Measurements from ENCODE around the gene MAGEF1.

Gene MAGEF1

DNA sequence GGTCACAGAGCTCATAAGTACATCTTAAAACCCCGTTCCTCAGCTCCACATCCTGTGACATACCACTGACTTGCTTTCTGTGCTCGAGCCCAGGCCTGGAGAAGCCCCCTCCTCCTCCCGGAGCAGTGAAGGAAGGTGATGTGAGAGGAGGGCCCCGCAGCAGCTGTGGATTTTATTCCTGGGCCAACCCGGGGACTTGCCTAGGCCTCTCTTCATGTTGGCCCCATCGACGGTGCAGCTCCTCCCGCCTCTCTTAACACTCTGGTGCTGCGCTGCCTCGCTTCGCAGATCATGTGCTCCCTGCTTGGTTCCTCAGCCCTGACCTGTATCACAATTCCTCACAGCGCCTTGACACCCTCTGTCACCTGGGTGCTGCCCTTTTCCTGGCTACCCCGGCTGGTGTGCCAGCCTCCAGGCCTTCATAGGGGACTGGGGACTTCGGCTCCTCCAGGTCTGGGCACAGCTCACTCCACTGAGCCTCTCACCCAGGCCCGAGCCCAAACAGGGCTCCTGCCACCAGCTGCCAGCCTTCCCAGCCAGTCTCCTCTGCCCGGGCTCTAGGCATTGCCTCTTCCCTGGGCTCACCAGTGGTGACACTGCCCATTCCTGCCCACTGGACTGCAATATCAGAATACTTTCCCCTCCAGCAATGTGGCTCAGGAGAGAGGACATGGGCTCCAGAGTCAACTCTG lies 21.5 kb downstream of the MAGEF1 start:
- Histone ChIP-seq H3K79me1 (replicated peaks; ENCODE audit: low read length, poor library complexity, severe bottlenecking) (no peaks in the 10 kb centered on the region), H3K18ac (ENCODE audit: low read depth in 1 of 2, low read length in 2 of 2) (no peak overlapping the region), H2BK120ac (ENCODE audit: low read depth, low read length) (no peak overlapping the region), H2BK5ac (ENCODE audit: low read depth, low read length, poor library complexity, severe bottlenecking) (no peak overlapping the region), H3K9ac (ENCODE audit: low read length) (no peak overlapping the region), H3K4ac (ENCODE audit: low read depth in 1 of 2, low read length in 2 of 2) (no peak overlapping the region), H3K4me1 (ENCODE audit: control insufficient read depth, insufficient read depth, low read depth, low read length) (peaks cover 22% of the 10 kb centered on the region), H2BK15ac (ENCODE audit: low read depth, poor library complexity, severe bottlenecking) (peak overlapping the region; percentile 0), H3K27ac (ENCODE audit: low read length, poor library complexity, severe bottlenecking) (no peak overlapping the region), H3K23ac (ENCODE audit: low read length in 2 of 2) (no peak overlapping the region), H2BK12ac (ENCODE audit: low read length in 2 of 2) (peak overlapping the region in 1 of 2 experiments; percentile 17), H2AK5ac (ENCODE audit: low read length, severe bottlenecking) (no peak overlapping the region), H3K4me3 (ENCODE audit: insufficient read depth in 1 of 2, low read depth in 1 of 2, low read length in 2 of 2) (no peak overlapping the region), H3K27me3 (ENCODE audit: control insufficient read depth in 1 of 2, insufficient read depth in 1 of 2, low read length in 2 of 2) (peaks cover 5 to 12% of the 10 kb centered on the region in 2 experiments), H3K9me3 (ENCODE audit: control insufficient read depth, low read length) (no peaks in the 10 kb centered on the region), H3K14ac (ENCODE audit: low read length in 2 of 2) (no peak overlapping the region), H3K36me3 (ENCODE audit: control insufficient read depth in 1 of 2, insufficient read depth in 2 of 2, low read depth in 1 of 2, low read length in 2 of 2) (no peaks in the 10 kb centered on the region), H2AFZ (ENCODE audit: low read depth, low read length) (no peak overlapping the region), H4K8ac (ENCODE audit: low read length) (no peak overlapping the region), H3K4me2 (ENCODE audit: low read length, poor library complexity, severe bottlenecking) (no peak overlapping the region), H4K91ac (ENCODE audit: low read length) (peak overlapping the region; percentile 45)
- 82% methylated on average over 15 of the region's 16 CpGs for WGBS
- DNase-seq: no peak

- no peaks in the 10 kb centered on the region for H3K36me3 ChIP-seq (ENCODE audit: control insufficient read depth in 1 of 2, insufficient read depth in 2 of 2, low read depth in 1 of 2, low read length in 2 of 2)
- H3K4me2 ChIP-seq (ENCODE audit: low read length, poor library complexity, severe bottlenecking): no peak overlapping the region
- H3K14ac ChIP-seq (ENCODE audit: low read length in 2 of 2): no peak overlapping the region
- H3K4me1 ChIP-seq (ENCODE audit: control insufficient read depth, insufficient read depth, low read depth, low read length): peaks cover 27% of the 10 kb centered on the region
- H3K79me1 ChIP-seq (replicated peaks; ENCODE audit: low read length, poor library complexity, severe bottlenecking): no peaks in the 10 kb centered on the region
- H3K9me3 ChIP-seq (ENCODE audit: control insufficient read depth, low read length): no peaks in the 10 kb centered on the region
- H3K4me3 ChIP-seq (ENCODE audit: insufficient read depth in 1 of 2, low read depth in 1 of 2, low read length in 2 of 2): no peak overlapping the region
- H2BK15ac ChIP-seq (ENCODE audit: low read depth, poor library complexity, severe bottlenecking): no peak overlapping the region
- no peak overlapping the region for H3K4ac ChIP-seq (ENCODE audit: low read depth in 1 of 2, low read length in 2 of 2)
- no peak overlapping the region for H2BK5ac ChIP-seq (ENCODE audit: low read depth, low read length, poor library complexity, severe bottlenecking)
- no peak overlapping the region for H3K9ac ChIP-seq (ENCODE audit: low read length)
- no peak overlapping the region for H2BK12ac ChIP-seq (ENCODE audit: low read length in 2 of 2)
- H2BK120ac ChIP-seq (ENCODE audit: low read depth, low read length): no peak overlapping the region
- no peak overlapping the region for H3K23ac ChIP-seq (ENCODE audit: low read length in 2 of 2)
- 59% methylated on average over 6 of the region's 7 CpGs for WGBS
- H3K27ac ChIP-seq (ENCODE audit: low read length, poor library complexity, severe bottlenecking): peak overlapping the region; percentile 7
- H3K18ac ChIP-seq (ENCODE audit: low read depth in 1 of 2, low read length in 2 of 2): no peak overlapping the region
- H2AFZ ChIP-seq (ENCODE audit: low read depth, low read length): no peak overlapping the region
- H4K8ac ChIP-seq (ENCODE audit: low read length): no peak overlapping the region
- no peak overlapping the region for H2AK5ac ChIP-seq (ENCODE audit: low read length, severe bottlenecking)
- no peak for DNase-seq
- no peak overlapping the region for H4K91ac ChIP-seq (ENCODE audit: low read length)
- peaks cover 4 to 11% of the 10 kb centered on the region in 2 experiments for H3K27me3 ChIP-seq (ENCODE audit: control insufficient read depth in 1 of 2, insufficient read depth in 1 of 2, low read length in 2 of 2)
These were observed 23.0 kb downstream of the MAGEF1 start for GRCh38 chr3:184688882-184689271.

GRCh38 chr3:184688251-184688881 lies 23.5 kb downstream of the MAGEF1 start:
- WGBS: 30% methylated on average over 3 of the region's 5 CpGs
- Histone ChIP-seq H2BK5ac (ENCODE audit: low read depth, low read length, poor library complexity, severe bottlenecking) (no peak overlapping the region), H3K27me3 (ENCODE audit: control insufficient read depth in 1 of 2, insufficient read depth in 1 of 2, low read length in 2 of 2) (peaks cover 4 to 11% of the 10 kb centered on the region in 2 experiments), H2AFZ (ENCODE audit: low read depth, low read length) (no peak overlapping the region), H3K4me3 (ENCODE audit: insufficient read depth in 1 of 2, low read depth in 1 of 2, low read length in 2 of 2) (no peak overlapping the region), H3K36me3 (ENCODE audit: control insufficient read depth in 1 of 2, insufficient read depth in 2 of 2, low read depth in 1 of 2, low read length in 2 of 2) (no peaks in the 10 kb centered on the region), H2BK15ac (ENCODE audit: low read depth, poor library complexity, severe bottlenecking) (no peak overlapping the region), H3K4me1 (ENCODE audit: control insufficient read depth, insufficient read depth, low read depth, low read length) (peaks cover 27% of the 10 kb centered on the region), H2BK120ac (ENCODE audit: low read depth, low read length) (no peak overlapping the region), H3K27ac (ENCODE audit: low read length, poor library complexity, severe bottlenecking) (peak overlapping the region; percentile 43), H3K9me3 (ENCODE audit: control insufficient read depth, low read length) (no peaks in the 10 kb centered on the region), H3K18ac (ENCODE audit: low read depth in 1 of 2, low read length in 2 of 2) (peak overlapping the region; percentile 24 to 81), H2AK5ac (ENCODE audit: low read length, severe bottlenecking) (peak overlapping the region; percentile 24), H4K91ac (ENCODE audit: low read length) (peak overlapping the region; percentile 56), H3K4me2 (ENCODE audit: low read length, poor library complexity, severe bottlenecking) (no peak overlapping the region), H2BK12ac (ENCODE audit: low read length in 2 of 2) (peak overlapping the region in 1 of 2 experiments; percentile 50), H3K9ac (ENCODE audit: low read length) (no peak overlapping the region), H3K4ac (ENCODE audit: low read depth in 1 of 2, low read length in 2 of 2) (no peak overlapping the region), H4K8ac (ENCODE audit: low read length) (no peak overlapping the region), H3K79me1 (replicated peaks; ENCODE audit: low read length, poor library complexity, severe bottlenecking) (no peaks in the 10 kb centered on the region), H3K23ac (ENCODE audit: low read length in 2 of 2) (no peak overlapping the region), H3K14ac (ENCODE audit: low read length in 2 of 2) (no peak overlapping the region)
- DNase-seq: peak; percentile 87

GRCh38 chr3:184687363-184688015 lies 24.4 kb downstream of the MAGEF1 start:
- H4K91ac ChIP-seq (ENCODE audit: low read length): peak overlapping the region; percentile 22
- H2AFZ ChIP-seq (ENCODE audit: low read depth, low read length): no peak overlapping the region
- H2BK120ac ChIP-seq (ENCODE audit: low read depth, low read length): peak overlapping the region; percentile 9
- H3K23ac ChIP-seq (ENCODE audit: low read length in 2 of 2): no peak overlapping the region
- DNase-seq: no peak
- no peak overlapping the region for H3K27ac ChIP-seq (ENCODE audit: low read length, poor library complexity, severe bottlenecking)
- H3K27me3 ChIP-seq (ENCODE audit: control insufficient read depth in 1 of 2, insufficient read depth in 1 of 2, low read length in 2 of 2): peaks cover 4 to 17% of the 10 kb centered on the region in 2 experiments
- no peak overlapping the region for H3K9ac ChIP-seq (ENCODE audit: low read length)
- no peak overlapping the region for H3K4ac ChIP-seq (ENCODE audit: low read depth in 1 of 2, low read length in 2 of 2)
- peak overlapping the region in 1 of 2 experiments; percentile 64 for H3K14ac ChIP-seq (ENCODE audit: low read length in 2 of 2)
- no peaks in the 10 kb centered on the region for H3K79me1 ChIP-seq (replicated peaks; ENCODE audit: low read length, poor library complexity, severe bottlenecking)
- H2BK15ac ChIP-seq (ENCODE audit: low read depth, poor library complexity, severe bottlenecking): no peak overlapping the region
- peaks cover 27% of the 10 kb centered on the region for H3K4me1 ChIP-seq (ENCODE audit: control insufficient read depth, insufficient read depth, low read depth, low read length)
- H2BK12ac ChIP-seq (ENCODE audit: low read length in 2 of 2): peak overlapping the region in 1 of 2 experiments; percentile 79
- H2BK5ac ChIP-seq (ENCODE audit: low read depth, low read length, poor library complexity, severe bottlenecking): no peak overlapping the region
- no peaks in the 10 kb centered on the region for H3K36me3 ChIP-seq (ENCODE audit: control insufficient read depth in 1 of 2, insufficient read depth in 2 of 2, low read depth in 1 of 2, low read length in 2 of 2)
- no peaks in the 10 kb centered on the region for H3K9me3 ChIP-seq (ENCODE audit: control insufficient read depth, low read length)
- H3K4me3 ChIP-seq (ENCODE audit: insufficient read depth in 1 of 2, low read depth in 1 of 2, low read length in 2 of 2): no peak overlapping the region
- H4K8ac ChIP-seq (ENCODE audit: low read length): no peak overlapping the region
- 87% methylated on average over 14 of the region's 17 CpGs for WGBS
- peak overlapping the region; percentile 47 for H2AK5ac ChIP-seq (ENCODE audit: low read length, severe bottlenecking)
- no peak overlapping the region for H3K4me2 ChIP-seq (ENCODE audit: low read length, poor library complexity, severe bottlenecking)
- H3K18ac ChIP-seq (ENCODE audit: low read depth in 1 of 2, low read length in 2 of 2): peak overlapping the region; percentile 29 to 64

Measured in mesenchymal stem cell (in vitro differentiated cells and primary cell).